Uterus (tissue), 4 donors: Measurements from ENCODE around the gene NAE1. TPM values are rescaled to one million over a fixed set of nuclear protein-coding genes. Genes with fewer than 3 reads are reported as not detected.

Experiments
- DNase-seq, 2 donors: peaks; one replicate each; pipeline ENCODE4 v3.0.0-alpha.2; 2019 to 2020
- H3K27ac ChIP-seq, 2 donors: fragments of 200-600 bp; sonication (generic); 1 replicate in 1 of 2; 2 replicates in 1 of 2; pipeline ENCODE4 v1.5.1; 2016 to 2018
- H3K27me3 ChIP-seq, 2 donors: fragments of 200-600 bp; sonication (generic); one replicate each; pipeline ENCODE4 v1.5.1; 2018 to 2019; ENCODE audit warnings: control low read depth in 1 of 2
- H3K36me3 ChIP-seq, 2 donors: fragments of 200-600 bp; sonication (generic); one replicate each; pipeline ENCODE4 v1.5.1; 2019; ENCODE audit warnings: control low read depth in 1 of 2
- H3K4me1 ChIP-seq, 2 donors: fragments of 200-600 bp; sonication (generic); one replicate each; pipeline ENCODE4 v1.5.1; 2018 to 2019; ENCODE audit warnings: control low read depth in 1 of 2
- H3K4me3 ChIP-seq, 2 donors: fragments of 200-600 bp; sonication (generic); 1 replicate in 1 of 2; 2 replicates in 1 of 2; pipeline ENCODE4 v1.5.1; 2018 to 2019; ENCODE audit warnings: mild to moderate bottlenecking in 1 of 2
- H3K9me3 ChIP-seq, 2 donors: fragments of 200-600 bp; sonication (generic); one replicate each; pipeline ENCODE4 v1.5.1; 2019; ENCODE audit warnings: control low read depth in 1 of 2
- POLR2A ChIP-seq, 2 donors: fragments of 450-650 bp; IDR thresholded peaks; one replicate each; pipeline ENCODE4 v1.6.1; 2016; ENCODE audit warnings: antibody characterized with exemption in 2 of 2, mild to moderate bottlenecking in 1 of 2, moderate library complexity in 1 of 2
- intact Hi-C: fragments of 100-400 bp; cut with DNase I; formaldehyde crosslinking; loops from one replicate; pipeline ENCODE4 v1.15.1; 2023; ENCODE audit warnings: low total_unique reads
- total RNA-seq, 4 donors: library from RNA; depleted of rRNA in 3 of 4; stranded (reverse); fragments of >200 nt in 3 of 4; gene quantifications; one replicate each; pipeline versions ENCODE4 v1.1.0 to v1.2.4, GENCODE V29; 2014 to 2023
- TF ChIP-seq, protein P1 (sequence below), 4 experiments: fragments of 200-600 bp in 2 of 4; fragments of 450-650 bp in 2 of 4; sonication (generic) in 2 of 4; IDR thresholded peaks; one replicate each; pipeline ENCODE4 v1.5.1; 2016 to 2019; ENCODE audit warnings: antibody characterized with exemption in 4 of 4, mild to moderate bottlenecking in 2 of 4, moderate library complexity in 1 of 4
- donor health status: DM: yes; HTN: yes; CAD: no.

NAE1 gene
- total RNA-seq, 4 donors from 2014 or later = 32.6 to 83.5 (median 59.8) TPM

DNA sequence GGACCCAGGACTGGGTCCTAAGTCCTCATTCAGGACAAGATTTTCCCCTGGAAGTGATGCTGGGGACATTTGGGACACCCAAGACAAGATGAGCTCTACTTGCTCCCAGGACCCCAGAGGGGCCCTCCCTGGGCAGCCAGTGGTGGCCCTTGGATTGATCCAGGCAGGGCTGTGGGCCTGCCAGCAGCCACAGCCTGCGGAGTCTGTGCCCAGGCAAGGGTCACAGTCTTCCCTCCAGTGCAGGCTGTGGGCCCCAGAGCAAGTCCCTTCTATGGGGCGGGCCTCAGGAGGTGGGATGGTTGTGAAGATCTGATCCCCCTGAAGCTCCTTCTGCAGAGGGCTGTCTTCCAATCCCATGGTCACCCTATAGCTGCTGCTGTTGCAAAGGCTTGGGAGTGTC, 26.0 kb upstream of the NAE1 start:
- H3K4me1 ChIP-seq = no peaks in the 10 kb centered on the region
- H3K9me3 ChIP-seq = no peaks in the 10 kb centered on the region
- no peak overlapping the region for H3K4me3 ChIP-seq
- H3K36me3 ChIP-seq = no peaks in the 10 kb centered on the region
- no peaks in the 10 kb centered on the region for H3K27me3 ChIP-seq
- intact Hi-C loops = no loop called here
- no peak for DNase-seq
- TF ChIP-seq, protein P1, sequence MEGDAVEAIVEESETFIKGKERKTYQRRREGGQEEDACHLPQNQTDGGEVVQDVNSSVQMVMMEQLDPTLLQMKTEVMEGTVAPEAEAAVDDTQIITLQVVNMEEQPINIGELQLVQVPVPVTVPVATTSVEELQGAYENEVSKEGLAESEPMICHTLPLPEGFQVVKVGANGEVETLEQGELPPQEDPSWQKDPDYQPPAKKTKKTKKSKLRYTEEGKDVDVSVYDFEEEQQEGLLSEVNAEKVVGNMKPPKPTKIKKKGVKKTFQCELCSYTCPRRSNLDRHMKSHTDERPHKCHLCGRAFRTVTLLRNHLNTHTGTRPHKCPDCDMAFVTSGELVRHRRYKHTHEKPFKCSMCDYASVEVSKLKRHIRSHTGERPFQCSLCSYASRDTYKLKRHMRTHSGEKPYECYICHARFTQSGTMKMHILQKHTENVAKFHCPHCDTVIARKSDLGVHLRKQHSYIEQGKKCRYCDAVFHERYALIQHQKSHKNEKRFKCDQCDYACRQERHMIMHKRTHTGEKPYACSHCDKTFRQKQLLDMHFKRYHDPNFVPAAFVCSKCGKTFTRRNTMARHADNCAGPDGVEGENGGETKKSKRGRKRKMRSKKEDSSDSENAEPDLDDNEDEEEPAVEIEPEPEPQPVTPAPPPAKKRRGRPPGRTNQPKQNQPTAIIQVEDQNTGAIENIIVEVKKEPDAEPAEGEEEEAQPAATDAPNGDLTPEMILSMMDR (IDR thresholded peaks at IDR 0.05) = no peak
- TF ChIP-seq POLR2A (IDR thresholded peaks at IDR 0.05) = no peak
- H3K27ac ChIP-seq = no peak overlapping the region

DNA sequence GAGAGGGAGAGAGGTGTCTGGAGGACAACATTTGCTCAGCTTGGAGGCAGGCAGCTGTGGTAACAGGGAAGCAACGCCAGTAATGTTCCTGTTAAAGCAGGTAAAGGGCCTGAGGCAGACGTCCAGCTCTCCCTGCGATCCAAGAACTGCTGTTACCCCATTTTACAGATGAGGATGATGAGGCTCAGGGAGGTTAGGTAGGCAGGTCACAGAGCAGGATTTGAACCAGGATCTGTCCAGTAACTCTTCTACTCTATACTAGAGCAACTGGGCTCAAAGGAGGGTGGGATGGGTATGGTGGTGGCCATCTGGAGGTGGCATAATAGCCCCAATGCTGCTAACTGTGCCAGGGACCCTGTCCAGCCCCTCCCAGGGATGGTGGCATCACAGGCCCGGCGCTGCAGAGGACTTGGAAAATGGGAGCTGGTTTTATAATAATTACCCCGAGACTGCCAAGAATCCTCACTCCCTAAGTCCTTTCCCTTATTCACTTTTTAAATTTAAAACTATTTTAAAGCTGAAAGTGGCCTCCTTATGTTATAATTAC, 25.5 kb upstream of the NAE1 start:
- intact Hi-C loops = no loop called here
- no peak for DNase-seq

DNA sequence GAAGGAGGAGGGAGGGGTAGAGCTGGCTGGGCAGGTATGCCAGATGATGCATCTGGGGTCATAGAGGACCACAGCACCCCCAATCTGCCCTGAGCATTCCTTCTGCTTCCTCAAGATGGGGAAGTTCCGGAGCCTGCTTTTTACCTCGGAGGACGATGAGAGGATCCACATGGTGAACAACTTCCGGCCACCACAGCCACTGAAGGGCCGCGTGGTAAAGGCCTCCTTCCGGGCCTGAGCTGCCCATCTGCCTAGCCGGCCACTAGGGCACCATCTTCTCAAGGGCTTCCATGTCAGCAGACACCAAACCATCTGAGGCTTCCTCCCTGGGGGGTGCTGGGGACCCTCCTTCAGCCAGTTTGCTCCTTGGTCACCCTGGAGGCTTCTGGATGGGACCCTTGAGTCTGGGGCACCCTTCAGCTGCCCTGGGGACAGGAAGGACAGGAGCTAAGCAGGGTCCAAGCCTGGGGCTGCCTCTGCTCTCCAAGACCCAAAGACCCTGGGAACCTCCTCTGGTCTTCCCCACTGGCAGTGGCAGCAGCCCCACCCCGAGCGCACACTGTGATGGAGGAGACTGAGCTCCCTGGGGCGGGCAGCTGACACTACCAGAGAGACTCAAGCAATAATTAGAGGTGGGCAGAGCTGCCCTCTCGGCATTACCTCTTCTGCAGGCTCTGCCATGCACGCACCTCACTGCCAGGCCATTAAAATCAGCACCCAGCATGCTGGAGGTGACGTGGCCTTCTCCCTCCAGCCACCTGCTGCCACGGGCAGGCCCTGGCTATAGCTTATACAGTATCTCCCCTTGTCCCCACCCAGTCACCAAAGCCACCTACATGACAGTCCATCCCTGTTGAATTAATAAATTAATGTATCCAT, 22.7 kb upstream of the NAE1 start:
- DNase-seq = no peak
- H3K27ac ChIP-seq = no peak overlapping the region

More for the DNA sequence above, 25.5 kb upstream of the NAE1 start:
- H3K9me3 ChIP-seq = no peaks in the 10 kb centered on the region
- H3K27me3 ChIP-seq = no peaks in the 10 kb centered on the region
- TF ChIP-seq POLR2A (IDR thresholded peaks at IDR 0.05) = no peak
- H3K27ac ChIP-seq = no peak overlapping the region
- no peaks in the 10 kb centered on the region for H3K36me3 ChIP-seq
- no peak overlapping the region for H3K4me3 ChIP-seq
- no peaks in the 10 kb centered on the region for H3K4me1 ChIP-seq

DNA sequence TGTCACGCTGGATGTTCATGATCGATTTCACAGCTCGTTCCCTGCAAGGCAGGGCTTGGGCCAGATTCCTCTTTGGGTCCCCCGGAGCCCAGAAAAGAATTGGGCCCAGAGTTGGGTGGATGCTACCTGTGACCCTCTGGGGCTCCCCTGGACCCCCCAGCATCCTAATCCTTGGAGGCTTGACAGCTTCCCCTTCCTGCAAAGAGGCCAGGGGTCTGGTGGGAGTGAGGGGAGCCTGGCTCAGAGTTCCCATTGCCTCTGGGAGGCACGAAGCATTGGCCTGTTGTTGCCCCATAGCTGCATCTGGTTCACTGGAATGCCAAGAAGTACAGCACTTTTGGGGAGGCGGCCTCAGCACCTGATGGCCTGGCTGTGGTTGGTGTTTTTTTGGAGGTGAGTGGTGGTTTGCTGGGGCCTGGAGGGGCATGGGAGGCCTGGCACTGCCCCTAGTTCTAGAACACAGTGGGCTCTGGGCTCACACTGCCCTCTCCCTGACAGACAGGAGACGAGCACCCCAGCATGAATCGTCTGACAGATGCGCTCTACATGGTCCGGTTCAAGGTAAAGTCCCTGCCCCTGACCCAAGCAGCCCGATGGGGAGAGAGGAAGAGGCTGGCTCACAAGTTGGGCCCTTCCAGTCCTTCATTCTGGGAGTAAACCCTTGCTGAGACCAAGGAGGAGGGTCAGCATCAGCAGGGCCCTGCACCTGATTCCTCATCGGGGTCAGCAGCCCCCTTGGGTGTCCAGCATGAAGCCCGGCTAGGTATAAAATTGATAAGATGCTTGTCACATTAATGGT, 20.6 kb upstream of the NAE1 start:
- H3K9me3 ChIP-seq = no peaks in the 10 kb centered on the region
- intact Hi-C loops = no loop called here
- no peak overlapping the region for H3K4me3 ChIP-seq
- H3K27ac ChIP-seq = no peak overlapping the region
- no peaks in the 10 kb centered on the region for H3K27me3 ChIP-seq
- H3K36me3 ChIP-seq = no peaks in the 10 kb centered on the region
- TF ChIP-seq POLR2A (IDR thresholded peaks at IDR 0.05) = no peak
- TF ChIP-seq, protein P1 (IDR thresholded peaks at IDR 0.05) = no peak
- no peak for DNase-seq
- no peaks in the 10 kb centered on the region for H3K4me1 ChIP-seq

More for the DNA sequence above, 22.7 kb upstream of the NAE1 start:
- Histone ChIP-seq H3K27me3 (no peaks in the 10 kb centered on the region), H3K4me1 (no peaks in the 10 kb centered on the region), H3K36me3 (no peaks in the 10 kb centered on the region), H3K4me3 (no peak overlapping the region), H3K9me3 (no peaks in the 10 kb centered on the region)
- intact Hi-C loops = no loop called here
- TF ChIP-seq POLR2A (IDR thresholded peaks at IDR 0.05) = no peak
- TF ChIP-seq, protein P1 (IDR thresholded peaks at IDR 0.05) = no peak

DNA sequence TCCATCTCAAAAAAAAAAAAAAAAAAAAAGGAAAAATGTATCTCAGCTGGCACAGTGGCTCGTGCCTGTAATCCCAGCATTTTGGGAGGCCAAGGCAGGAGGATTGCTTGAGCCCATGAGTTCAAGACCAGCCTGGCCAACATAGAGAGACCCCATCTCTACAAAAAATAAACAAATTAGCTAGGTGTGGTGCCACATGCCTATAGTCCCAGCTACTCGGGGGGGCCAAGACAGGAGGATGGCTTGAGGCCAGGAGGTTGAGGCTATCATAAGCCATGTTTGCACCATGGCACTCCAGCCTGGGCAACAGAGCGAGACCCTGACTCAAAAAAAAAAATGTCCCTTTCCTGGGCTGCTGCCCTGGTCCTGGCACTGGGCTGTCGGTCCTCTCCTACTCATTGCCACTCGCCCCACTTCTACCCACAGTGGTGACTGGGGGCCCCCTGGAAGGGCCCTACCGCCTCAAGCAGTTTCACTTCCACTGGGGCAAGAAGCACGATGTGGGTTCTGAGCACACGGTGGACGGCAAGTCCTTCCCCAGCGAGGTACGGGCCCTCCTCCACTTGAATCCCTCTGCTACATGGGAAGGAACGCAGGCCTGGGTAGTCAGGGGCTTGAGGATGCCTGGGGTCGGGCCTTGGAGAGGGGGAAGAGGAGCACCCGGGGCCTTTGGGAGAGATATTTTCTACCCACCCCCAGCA, 19.5 kb upstream of the NAE1 start:
- Histone ChIP-seq H3K4me1 (no peaks in the 10 kb centered on the region), H3K27ac (no peak overlapping the region), H3K36me3 (no peaks in the 10 kb centered on the region), H3K4me3 (no peak overlapping the region), H3K27me3 (peaks cover 0 to under 1% of the 10 kb centered on the region in 2 donors), H3K9me3 (no peaks in the 10 kb centered on the region)
- TF ChIP-seq POLR2A (IDR thresholded peaks at IDR 0.05) = no peak
- TF ChIP-seq, protein P1 (IDR thresholded peaks at IDR 0.05) = no peak
- intact Hi-C loops = no loop called here
- no peak for DNase-seq
